ENCODE measurements around the gene WDFY2.

DNA sequence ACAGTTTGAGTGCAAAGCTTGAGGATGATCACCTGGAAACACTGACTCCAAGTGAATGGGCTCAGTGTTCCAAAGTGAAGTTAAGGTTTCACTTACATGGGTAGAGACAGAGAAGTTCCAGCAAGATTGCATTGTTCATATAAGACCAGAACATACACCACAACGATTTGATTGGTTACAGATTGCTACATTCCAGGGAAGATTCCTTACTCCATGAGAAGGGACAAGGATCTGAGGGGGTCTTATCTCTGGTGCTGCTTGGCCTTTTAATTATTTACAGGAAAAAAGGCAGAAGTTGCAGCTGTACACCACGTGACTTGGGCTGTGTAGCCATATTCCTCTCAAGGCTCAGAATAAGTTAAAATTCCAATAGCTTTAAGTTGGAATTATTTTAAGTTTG lies 12.3 kb downstream of the WDFY2 start:
- no peak for TF ChIP-seq YY1 (IDR thresholded peaks at IDR 0.05; ENCODE audit: insufficient read depth, insufficient read length)
- TF ChIP-seq ZNF274 (IDR thresholded peaks at IDR 0.05; ENCODE audit: low read depth, low read length): no peak
- TF ChIP-seq SUZ12 (IDR thresholded peaks at IDR 0.05; ENCODE audit: extremely low read depth, insufficient read depth, insufficient read length): no peak
